CD14-positive monocyte (primary cell): ENCODE data around the gene IL11RA. TPM values are rescaled to one million over a fixed set of nuclear protein-coding genes. Genes with fewer than 3 reads are reported as not detected.
A peak's percentile ranks its signal among the peaks of the same experiment; 100 is the strongest.

Experiments
- DNase-seq, 3 donors: peaks; one replicate each; pipeline ENCODE4 v3.0.0-alpha.2; 2011 to 2022
- H2AFZ ChIP-seq: 2 replicates; pipeline ENCODE4 v1.6.0; 2012; ENCODE audit warnings: mild to moderate bottlenecking, low read depth, low read length, inconsistent platforms; ENCODE audit not compliant: insufficient read depth, poor library complexity, severe bottlenecking
- H3K27ac ChIP-seq, 2 donors: 1 replicate in 1 of 2; 2 replicates in 1 of 2; pipeline ENCODE4 v1.5.1; 2012 to 2013; ENCODE audit warnings: low read length in 2 of 2, control low read depth in 1 of 2, inconsistent platforms in 1 of 2, low read depth in 1 of 2, mild to moderate bottlenecking in 1 of 2
- H3K27me3 ChIP-seq, 2 donors: one replicate each; pipeline versions ENCODE4 v1.6.0 to v1.6.1; 2011 to 2013; ENCODE audit warnings: low read length in 2 of 2; ENCODE audit not compliant: control insufficient read depth in 2 of 2, insufficient read depth in 2 of 2
- H3K36me3 ChIP-seq, 2 donors: replicated peaks in 1 of 2; 1 replicate in 1 of 2; 2 replicates in 1 of 2; pipeline versions ENCODE4 v1.5.1 to v1.6.1; 2012 to 2013; ENCODE audit warnings: low read length in 2 of 2, control low read depth in 1 of 2, inconsistent platforms in 1 of 2, mild to moderate bottlenecking in 1 of 2; ENCODE audit not compliant: insufficient read depth in 2 of 2, control insufficient read depth in 1 of 2
- H3K4me1 ChIP-seq, 2 donors: 1 replicate in 1 of 2; 2 replicates in 1 of 2; pipeline versions ENCODE4 v1.5.1 to v1.6.1; 2012 to 2013; ENCODE audit warnings: low read length in 2 of 2, control low read depth in 1 of 2, inconsistent platforms in 1 of 2, mild to moderate bottlenecking in 1 of 2, moderate library complexity in 1 of 2; ENCODE audit not compliant: insufficient read depth in 2 of 2, control insufficient read depth in 1 of 2
- H3K4me2 ChIP-seq: replicated peaks from 2 replicates; pipeline ENCODE3; 2012; ENCODE audit warnings: low read length, moderate library complexity, mild to moderate bottlenecking; ENCODE audit not compliant: poor library complexity, severe bottlenecking; ENCODE audit errors: extremely low read depth
- H3K4me3 ChIP-seq, 3 experiments: fragments of 200-600 bp in 1 of 3; sonication (generic) in 1 of 3; replicated peaks in 1 of 3; 1 replicate in 2 of 3; 2 replicates in 1 of 3; pipeline ENCODE4 v1.5.1; 2011 to 2013; ENCODE audit warnings: low read length in 3 of 3, mild to moderate bottlenecking in 3 of 3, control low read depth in 2 of 3, low read depth in 2 of 3, inconsistent platforms in 1 of 3, moderate library complexity in 1 of 3
- H3K79me2 ChIP-seq: 2 replicates; pipeline ENCODE4 v1.6.0; 2012; ENCODE audit warnings: mild to moderate bottlenecking, control low read depth, inconsistent platforms, low read length, moderate library complexity; ENCODE audit not compliant: insufficient read depth
- H3K9ac ChIP-seq: 2 replicates; pipeline ENCODE4 v1.6.0; 2017; ENCODE audit warnings: low read length, mild to moderate bottlenecking; ENCODE audit not compliant: insufficient read depth, poor library complexity, severe bottlenecking
- H3K9me3 ChIP-seq, 2 donors: replicated peaks in 1 of 2; 1 replicate in 1 of 2; 2 replicates in 1 of 2; pipeline versions ENCODE4 v1.5.1 to v1.6.1; 2012 to 2013; ENCODE audit warnings: low read length in 2 of 2, control low read depth in 1 of 2; ENCODE audit not compliant: control insufficient read depth in 1 of 2, insufficient read depth in 1 of 2
- H4K20me1 ChIP-seq: 2 replicates; pipeline ENCODE4 v1.6.0; 2012; ENCODE audit warnings: mild to moderate bottlenecking, low read length, control low read depth, moderate library complexity; ENCODE audit not compliant: insufficient read depth
- H3K27ac Mint-ChIP-seq, 7 donors: one replicate each; pipeline ENCODE4 v1.8.0; 2020; ENCODE audit warnings: mild to moderate bottlenecking in 7 of 7, mixed read lengths in 7 of 7, moderate library complexity in 6 of 7, inconsistent platforms in 2 of 7
- H3K27me3 Mint-ChIP-seq, 3 donors: one replicate each; pipeline ENCODE4 v1.8.0; 2021 to 2022; ENCODE audit warnings: low read depth in 3 of 3, mild to moderate bottlenecking in 3 of 3, mixed read lengths in 3 of 3, moderate library complexity in 3 of 3, inconsistent platforms in 1 of 3
- H3K36me3 Mint-ChIP-seq, 2 donors: one replicate each; pipeline ENCODE4 v1.8.0; 2020; ENCODE audit warnings: mixed read lengths in 2 of 2, inconsistent platforms in 1 of 2, mild to moderate bottlenecking in 1 of 2
- H3K4me1 Mint-ChIP-seq: one replicate; pipeline ENCODE4 v1.8.0; 2020; ENCODE audit warnings: mild to moderate bottlenecking, mixed read lengths
- H3K4me3 Mint-ChIP-seq, 2 donors: one replicate each; pipeline ENCODE4 v1.8.0; 2020; ENCODE audit warnings: mild to moderate bottlenecking in 2 of 2, mixed read lengths in 2 of 2, moderate library complexity in 1 of 2
- H3K9me3 Mint-ChIP-seq, 7 donors: one replicate each; pipeline ENCODE4 v1.8.0; 2020 to 2022; ENCODE audit warnings: mixed read lengths in 7 of 7, mild to moderate bottlenecking in 6 of 7, moderate library complexity in 6 of 7, inconsistent platforms in 2 of 7
- WGBS: methylation state at CpG from one replicate; pipeline ENCODE4 v1.1.5; 2013; ENCODE audit warnings: missing lambda C conversion rate; ENCODE audit not compliant: insufficient coverage; 5-methylcytosine and 5-hydroxymethylcytosine counted together
- intact Hi-C, 2 donors: fragments of 100-400 bp; cut with micrococcal nuclease; formaldehyde crosslinking; loops; one replicate each; pipeline versions ENCODE4 v1.15.0 to v1.15.1; 2023
- polyA plus RNA-seq, 3 donors: library from polyadenylated mRNA; depleted of rRNA in 1 of 3; unstranded in 2 of 3; stranded (reverse) in 1 of 3; fragments of 300-500 nt in 2 of 3; fragments of >200 nt in 1 of 3; fragmentation: Illumina TruSeq in 2 of 3; gene quantifications; 1 replicate in 2 of 3; 2 replicates in 1 of 3; pipeline ENCODE4 v1.2.3, GENCODE V29; 2012 to 2021
- TF ChIP-seq, protein P1 (sequence below): fragments of 200-600 bp; IDR thresholded peaks from one replicate; pipeline ENCODE4 v1.8.0; 2022; ENCODE audit warnings: antibody characterized with exemption, mild to moderate bottlenecking

The IL11RA gene
- polyA plus RNA-seq, 3 donors = 2.8 to 39.1 (median 4.1) TPM

DNA sequence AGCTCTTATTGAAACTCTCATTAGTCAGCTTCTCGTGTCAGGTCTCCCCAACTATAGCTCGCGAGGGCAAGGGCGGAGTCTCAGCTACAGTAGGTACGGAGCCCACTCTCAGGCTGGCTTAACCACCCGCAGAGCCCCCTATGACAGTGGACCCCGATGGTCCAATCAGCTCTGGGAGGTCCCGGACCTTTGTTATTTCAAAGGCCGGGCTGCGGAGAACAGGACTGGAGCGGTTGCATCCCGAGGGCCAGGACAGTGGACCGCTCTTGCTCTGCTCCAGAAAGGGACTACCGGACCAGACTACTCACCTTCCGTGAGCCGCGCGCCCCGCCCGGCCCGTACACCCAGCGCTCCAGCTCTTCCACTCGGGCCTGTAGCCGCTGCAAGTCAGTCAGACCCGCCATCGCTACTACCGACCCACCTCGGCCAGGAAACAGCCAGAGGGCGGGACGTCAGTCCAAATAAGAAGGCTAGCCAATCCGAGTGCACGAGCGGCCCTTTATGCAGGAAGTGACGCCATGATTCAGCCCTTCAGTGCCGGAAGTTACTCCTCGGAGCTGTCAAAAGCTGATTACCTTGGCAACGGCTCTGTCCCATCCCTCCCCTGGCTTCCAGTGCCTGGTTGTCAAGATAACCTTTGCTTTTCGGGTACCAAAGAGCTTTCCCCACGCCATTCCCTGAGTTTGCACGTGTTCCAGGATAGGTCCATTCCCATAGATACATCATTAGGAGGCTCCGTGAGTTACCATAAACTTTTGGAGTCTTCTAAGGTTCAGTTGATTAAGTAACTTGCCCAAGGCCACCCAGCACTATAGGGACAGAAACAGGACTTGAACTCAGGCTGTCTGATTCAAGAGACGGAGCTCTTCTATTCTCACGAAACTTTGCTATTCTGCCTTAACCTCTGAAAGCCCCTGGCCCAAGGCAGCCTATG, 31.7 kb upstream of the IL11RA start, which contains the start of gene DCTN3:
Gene DCTN3, minus strand, starts transcription at position 435 of the 934 bp plus-strand sequence. Its CDS starts 31 bp downstream, at position 404.
- TF ChIP-seq, protein P1, sequence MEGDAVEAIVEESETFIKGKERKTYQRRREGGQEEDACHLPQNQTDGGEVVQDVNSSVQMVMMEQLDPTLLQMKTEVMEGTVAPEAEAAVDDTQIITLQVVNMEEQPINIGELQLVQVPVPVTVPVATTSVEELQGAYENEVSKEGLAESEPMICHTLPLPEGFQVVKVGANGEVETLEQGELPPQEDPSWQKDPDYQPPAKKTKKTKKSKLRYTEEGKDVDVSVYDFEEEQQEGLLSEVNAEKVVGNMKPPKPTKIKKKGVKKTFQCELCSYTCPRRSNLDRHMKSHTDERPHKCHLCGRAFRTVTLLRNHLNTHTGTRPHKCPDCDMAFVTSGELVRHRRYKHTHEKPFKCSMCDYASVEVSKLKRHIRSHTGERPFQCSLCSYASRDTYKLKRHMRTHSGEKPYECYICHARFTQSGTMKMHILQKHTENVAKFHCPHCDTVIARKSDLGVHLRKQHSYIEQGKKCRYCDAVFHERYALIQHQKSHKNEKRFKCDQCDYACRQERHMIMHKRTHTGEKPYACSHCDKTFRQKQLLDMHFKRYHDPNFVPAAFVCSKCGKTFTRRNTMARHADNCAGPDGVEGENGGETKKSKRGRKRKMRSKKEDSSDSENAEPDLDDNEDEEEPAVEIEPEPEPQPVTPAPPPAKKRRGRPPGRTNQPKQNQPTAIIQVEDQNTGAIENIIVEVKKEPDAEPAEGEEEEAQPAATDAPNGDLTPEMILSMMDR = no peak
- peak; percentile 92 to 98 (median 94) for DNase-seq
- peaks cover 34 to 44% of the 10 kb centered on the region in 2 donors for H3K36me3 Mint-ChIP-seq
- under 1% methylated on average over 40 of the region's 43 CpGs for WGBS
- peaks cover 3 to 29% (median 20%) of the 10 kb centered on the region in 7 donors for H3K9me3 Mint-ChIP-seq
- Histone ChIP-seq H3K4me3 (peak within 1 kb of the TSS; percentile 68 to 88 (median 86)), H3K27me3 (peaks cover 32 to 39% of the 10 kb centered on the region in 2 donors), H3K27ac (peak within 1 kb of the TSS; percentile 32 to 78), H3K4me2 (peak within 1 kb of the TSS; percentile 93), H3K79me2 (peaks cover 10% of the 10 kb centered on the region), H2AFZ (peak within 1 kb of the TSS; percentile 96), H3K9ac (peak within 1 kb of the TSS; percentile 80), H4K20me1 (no peaks in the 10 kb centered on the region), H3K9me3 (peaks cover 0 to 30% of the 10 kb centered on the region in 2 donors), H3K36me3 (peaks cover 28 to 35% of the 10 kb centered on the region in 2 donors), H3K4me1 (peaks cover 14 to 20% of the 10 kb centered on the region in 2 donors)
- H3K4me3 Mint-ChIP-seq = peak within 1 kb of the TSS; percentile 89 to 97
- intact Hi-C loops = no loop called here
- H3K27me3 Mint-ChIP-seq = peaks cover 44% of the 10 kb centered on the region in 3 donors
- peaks cover 23% of the 10 kb centered on the region for H3K4me1 Mint-ChIP-seq
- H3K27ac Mint-ChIP-seq = peak within 1 kb of the TSS; percentile 84 to 93 (median 88)

GRCh38 chr9:34623374-34624235, 28.4 kb upstream of the IL11RA start:
- peaks cover 10% of the 10 kb centered on the region for H3K79me2 ChIP-seq
- no peak overlapping the region for H3K4me3 ChIP-seq
- peaks cover 29% of the 10 kb centered on the region for H3K4me1 Mint-ChIP-seq
- WGBS = 5% methylated on average over 49 of the region's 63 CpGs
- H3K27me3 ChIP-seq = peaks cover 65 to 72% of the 10 kb centered on the region in 2 donors
- no peaks in the 10 kb centered on the region for H4K20me1 ChIP-seq
- H3K27ac ChIP-seq = no peak overlapping the region
- H3K27ac Mint-ChIP-seq = no peak overlapping the region
- peaks cover 14 to 23% of the 10 kb centered on the region in 2 donors for H3K4me1 ChIP-seq
- peaks cover 76 to 77% (median 77%) of the 10 kb centered on the region in 3 donors for H3K27me3 Mint-ChIP-seq
- DNase-seq = peak in 1 of 3 donors; percentile 17
- H2AFZ ChIP-seq = no peak overlapping the region
- peaks cover 0 to 2% of the 10 kb centered on the region in 2 donors for H3K36me3 ChIP-seq
- no peak overlapping the region for H3K4me2 ChIP-seq
- intact Hi-C loops = no loop called here
- H3K9ac ChIP-seq = no peak overlapping the region
- H3K9me3 ChIP-seq = peaks cover 0 to 42% of the 10 kb centered on the region in 2 donors
- H3K36me3 Mint-ChIP-seq = peaks cover 2 to 20% of the 10 kb centered on the region in 2 donors
- TF ChIP-seq, protein P1 = no peak
- H3K4me3 Mint-ChIP-seq = peak overlapping the region; percentile 24 to 89
- H3K9me3 Mint-ChIP-seq = peaks cover 3 to 40% (median 20%) of the 10 kb centered on the region in 7 donors
